Calu3 (cell line): ENCODE measurements around the gene CD226. TPM values are rescaled to one million over a fixed set of nuclear protein-coding genes. Genes with fewer than 3 reads are reported as not detected.
"Not testable (repeated sequence)": the region's sequence is repeated elsewhere in the genome, so short reads cannot be mapped to it uniquely, and the experiment has no call there.

ENCODE experiments used
- BruUV-seq: library from RNA; stranded (reverse); fragments of 400-500 nt; replicated peaks from 2 replicates; lab custom pipeline; 2021; lab: Mats Ljungman, UMichigan
- CTCF ChIA-PET: fragments of 300-600 bp; sonication (Branson Sonifier 250); formaldehyde crosslinking; loops from one replicate; lab custom pipeline; 2022; ENCODE audit warnings: antibody characterized with exemption; lab: Charles Lee
- DNase-seq: peaks from one replicate; pipeline ENCODE4 v3.0.0; 2022
- H3K27ac Mint-ChIP-seq: one replicate; pipeline ENCODE4 v1.8.0; 2022; ENCODE audit warnings: mixed read lengths; ENCODE audit not compliant: unreplicated experiment
- H3K27me3 Mint-ChIP-seq: one replicate; pipeline ENCODE4 v1.8.0; 2022; ENCODE audit warnings: mixed read lengths; ENCODE audit not compliant: unreplicated experiment
- H3K36me3 Mint-ChIP-seq: one replicate; pipeline ENCODE4 v1.8.0; 2022; ENCODE audit warnings: mild to moderate bottlenecking, moderate library complexity, mixed read lengths; ENCODE audit not compliant: insufficient read depth, unreplicated experiment
- H3K4me1 Mint-ChIP-seq: one replicate; pipeline ENCODE4 v1.8.0; 2022; ENCODE audit warnings: mild to moderate bottlenecking, low read depth, mixed read lengths; ENCODE audit not compliant: unreplicated experiment
- H3K4me3 Mint-ChIP-seq: one replicate; pipeline ENCODE4 v1.8.0; 2022; ENCODE audit warnings: mild to moderate bottlenecking, low read depth, moderate library complexity, mixed read lengths; ENCODE audit not compliant: unreplicated experiment
- H3K9me3 Mint-ChIP-seq: one replicate; pipeline ENCODE4 v1.8.0; 2022; ENCODE audit warnings: low read depth, mixed read lengths; ENCODE audit not compliant: unreplicated experiment
- intact Hi-C: fragments of 100-400 bp; cut with micrococcal nuclease; formaldehyde crosslinking; loops from one replicate; pipeline ENCODE4 v1.10.0; 2022; ENCODE audit not compliant: unreplicated experiment
- total RNA-seq: library from RNA; stranded (reverse); gene quantifications from 2 replicates; pipeline ENCODE4 v1.2.3, GENCODE V29; 2022
- TF ChIP-seq, protein P1 (sequence below): fragments of 200-600 bp; IDR thresholded peaks from one replicate; pipeline ENCODE4 v1.8.0; 2022; ENCODE audit warnings: antibody characterized with exemption; ENCODE audit not compliant: unreplicated experiment

The CD226 gene
- total RNA-seq, 1 experiment from 2014 or later: 0.85 TPM

DNA sequence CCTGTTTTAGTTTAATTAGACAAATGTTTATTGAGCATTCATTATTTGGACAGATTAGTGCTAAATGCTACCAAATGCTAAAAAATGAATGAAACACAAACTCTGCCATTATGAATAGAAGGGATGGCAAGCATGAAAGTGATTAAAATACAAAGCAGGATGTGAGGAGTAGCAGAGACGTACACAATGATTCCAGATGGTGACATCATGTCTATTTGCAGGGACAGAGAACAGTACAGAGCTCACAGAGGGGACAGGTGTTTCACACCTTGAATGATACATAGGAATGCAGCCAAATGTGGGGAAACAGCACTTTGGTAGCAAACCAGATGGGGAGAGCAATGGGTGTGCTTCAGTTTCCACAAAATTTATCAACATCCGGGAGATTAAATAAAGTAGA is 76.3 kb downstream of the CD226 start:
- H3K27ac Mint-ChIP-seq: no peak overlapping the region
- no peaks in the 10 kb centered on the region for H3K9me3 Mint-ChIP-seq
- TF ChIP-seq, protein P1, sequence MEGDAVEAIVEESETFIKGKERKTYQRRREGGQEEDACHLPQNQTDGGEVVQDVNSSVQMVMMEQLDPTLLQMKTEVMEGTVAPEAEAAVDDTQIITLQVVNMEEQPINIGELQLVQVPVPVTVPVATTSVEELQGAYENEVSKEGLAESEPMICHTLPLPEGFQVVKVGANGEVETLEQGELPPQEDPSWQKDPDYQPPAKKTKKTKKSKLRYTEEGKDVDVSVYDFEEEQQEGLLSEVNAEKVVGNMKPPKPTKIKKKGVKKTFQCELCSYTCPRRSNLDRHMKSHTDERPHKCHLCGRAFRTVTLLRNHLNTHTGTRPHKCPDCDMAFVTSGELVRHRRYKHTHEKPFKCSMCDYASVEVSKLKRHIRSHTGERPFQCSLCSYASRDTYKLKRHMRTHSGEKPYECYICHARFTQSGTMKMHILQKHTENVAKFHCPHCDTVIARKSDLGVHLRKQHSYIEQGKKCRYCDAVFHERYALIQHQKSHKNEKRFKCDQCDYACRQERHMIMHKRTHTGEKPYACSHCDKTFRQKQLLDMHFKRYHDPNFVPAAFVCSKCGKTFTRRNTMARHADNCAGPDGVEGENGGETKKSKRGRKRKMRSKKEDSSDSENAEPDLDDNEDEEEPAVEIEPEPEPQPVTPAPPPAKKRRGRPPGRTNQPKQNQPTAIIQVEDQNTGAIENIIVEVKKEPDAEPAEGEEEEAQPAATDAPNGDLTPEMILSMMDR: no peak
- no peak overlapping the region for H3K4me3 Mint-ChIP-seq
- no peak for DNase-seq
- no TSS peak for BruUV-seq
- intact Hi-C loops: no loop called here
- CTCF ChIA-PET: no interaction called here
- H3K27me3 Mint-ChIP-seq: no peaks in the 10 kb centered on the region
- no peaks in the 10 kb centered on the region for H3K4me1 Mint-ChIP-seq
- H3K36me3 Mint-ChIP-seq: no peaks in the 10 kb centered on the region

DNA sequence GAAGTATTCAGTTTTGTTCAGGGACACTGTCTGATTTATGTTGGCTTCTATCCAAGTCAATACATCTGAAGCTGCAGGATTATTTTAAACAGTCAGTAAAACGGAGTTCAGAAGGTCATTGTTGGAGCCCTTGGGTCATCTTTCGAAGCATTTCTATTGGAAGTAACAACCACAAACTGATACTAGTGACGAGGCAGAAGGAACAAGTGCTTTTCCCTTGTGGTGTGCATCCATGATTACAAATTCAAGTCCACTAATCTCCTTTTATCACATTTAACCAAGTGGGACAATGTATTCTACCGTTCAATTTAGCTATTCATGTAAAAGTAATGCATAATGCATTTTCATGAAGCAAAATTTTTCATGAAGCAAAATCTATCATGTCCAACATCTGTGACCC is 76.9 kb downstream of the CD226 start:
- DNase-seq: no peak
- Mint-ChIP-seq H3K27ac (no peak overlapping the region), H3K4me1 (no peaks in the 10 kb centered on the region), H3K27me3 (no peaks in the 10 kb centered on the region), H3K36me3 (no peaks in the 10 kb centered on the region), H3K4me3 (no peak overlapping the region), H3K9me3 (no peaks in the 10 kb centered on the region)
- TF ChIP-seq, protein P1: no peak
- intact Hi-C loops: no loop called here
- BruUV-seq: no TSS peak
- CTCF ChIA-PET: no interaction called here

DNA sequence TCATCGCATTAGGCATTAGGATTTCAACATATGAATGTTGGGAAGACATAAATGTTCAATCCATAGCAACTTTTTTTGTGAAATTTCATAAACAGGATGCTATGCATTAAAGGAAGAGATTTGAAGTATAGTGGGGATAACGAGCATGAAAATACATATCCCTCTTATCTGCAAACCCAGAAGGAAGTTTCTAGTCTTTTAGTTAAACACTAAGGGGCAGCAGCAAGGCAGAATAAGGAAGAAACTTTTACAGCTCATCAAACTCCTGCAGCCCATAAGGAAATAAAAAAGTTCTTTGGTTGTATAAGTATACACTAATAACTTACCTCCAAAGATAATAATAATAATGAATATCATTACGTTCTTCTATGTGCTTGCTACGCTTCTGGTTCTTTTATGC is 81.5 kb downstream of the CD226 start:
- BruUV-seq: no TSS peak
- H3K4me3 Mint-ChIP-seq: no peak overlapping the region
- no peak overlapping the region for H3K27ac Mint-ChIP-seq
- H3K4me1 Mint-ChIP-seq: no peaks in the 10 kb centered on the region
- DNase-seq: no peak
- H3K9me3 Mint-ChIP-seq: no peaks in the 10 kb centered on the region
- intact Hi-C loops: no loop called here
- CTCF ChIA-PET: no interaction called here
- H3K27me3 Mint-ChIP-seq: no peaks in the 10 kb centered on the region
- TF ChIP-seq, protein P1: no peak
- H3K36me3 Mint-ChIP-seq: no peaks in the 10 kb centered on the region

DNA sequence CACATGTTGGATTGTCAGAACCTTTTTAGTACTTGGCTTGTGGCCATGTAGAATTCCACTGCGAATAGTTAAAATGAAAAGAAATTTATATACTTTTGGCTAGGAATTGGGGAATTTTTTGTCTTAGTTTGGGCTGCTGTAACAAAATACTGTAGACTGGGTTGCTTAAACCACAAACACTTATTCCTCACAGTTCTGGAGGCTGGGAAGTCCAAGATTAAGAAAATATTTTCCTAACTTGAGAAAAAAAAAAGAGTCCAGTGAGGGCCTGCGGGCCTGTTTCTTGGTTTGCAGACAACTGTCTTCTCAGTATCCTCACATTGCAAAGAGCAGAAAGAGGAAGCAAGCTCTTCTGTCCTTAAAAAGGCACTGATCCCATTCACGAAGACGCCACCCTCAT is 81.9 kb downstream of the CD226 start:
- TF ChIP-seq, protein P1: no peak
- Mint-ChIP-seq H3K4me1 (no peaks in the 10 kb centered on the region), H3K27ac (no peak overlapping the region), H3K4me3 (no peak overlapping the region), H3K9me3 (no peaks in the 10 kb centered on the region), H3K27me3 (no peaks in the 10 kb centered on the region), H3K36me3 (no peaks in the 10 kb centered on the region)
- BruUV-seq: no TSS peak
- intact Hi-C loops: no loop called here
- DNase-seq: no peak
- CTCF ChIA-PET: no interaction called here

DNA sequence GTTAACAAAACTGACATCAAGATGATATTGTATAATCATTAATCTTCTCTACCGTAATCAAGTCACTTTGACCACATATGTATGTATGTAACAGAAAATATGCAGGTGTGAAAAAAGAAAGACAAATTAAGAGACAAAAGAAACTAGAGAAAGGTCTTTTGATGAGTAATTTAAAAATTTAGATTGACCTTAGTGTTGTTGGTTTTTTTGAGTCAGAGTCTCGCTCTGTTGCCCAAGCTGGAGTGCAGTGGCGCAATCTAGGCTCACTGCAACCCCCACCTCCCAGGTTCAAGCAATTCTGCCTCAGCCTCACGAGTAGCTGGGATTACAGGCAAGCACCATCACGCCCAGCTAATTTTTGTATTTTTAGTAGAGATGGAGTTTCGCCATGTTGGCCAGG is 82.9 kb downstream of the CD226 start:
- DNase-seq, H3K4me1 Mint-ChIP-seq, H3K9me3 Mint-ChIP-seq, H3K27me3 Mint-ChIP-seq, CTCF ChIA-PET, H3K27ac Mint-ChIP-seq, H3K36me3 Mint-ChIP-seq, H3K4me3 Mint-ChIP-seq, intact Hi-C loops, BruUV-seq: not testable (repeated sequence)
